Measurements from ENCODE around the gene NDRG4.

The NDRG4 gene

DNA sequence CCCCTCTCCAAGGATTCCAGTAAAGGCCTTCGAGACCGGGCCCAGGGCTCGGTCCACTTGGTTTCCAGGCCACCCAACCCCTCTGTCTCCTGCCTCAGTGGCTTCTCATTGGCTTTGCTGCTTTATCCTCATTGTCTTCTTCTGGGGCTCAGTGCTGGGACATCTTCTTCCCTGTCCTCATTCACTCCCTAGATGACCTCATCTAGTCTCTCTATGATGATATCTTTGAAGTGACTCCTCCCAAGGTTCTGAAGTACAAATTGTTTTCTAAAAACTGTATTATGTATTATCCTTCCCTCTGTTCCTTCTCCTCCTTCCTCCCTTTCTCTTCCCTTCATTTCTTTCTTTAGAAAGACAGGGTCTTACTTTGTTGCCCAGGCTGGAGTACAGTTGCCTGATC is 27.1 kb upstream of the NDRG4 start:
- no peak for DNase-seq (ENCODE audit: low read depth in 2 of 2)
- no peak for TF ChIP-seq CTCF (IDR thresholded peaks at IDR 0.05; ENCODE audit: low read depth, low read length)

GRCh38 chr16:58474296-58474695 is 25.6 kb upstream of the NDRG4 start:
- DNase-seq (ENCODE audit: low read depth in 2 of 2), result no peak
- TF ChIP-seq CTCF (IDR thresholded peaks at IDR 0.05; ENCODE audit: low read depth, low read length), result no peak

More for the DNA sequence above, 27.1 kb upstream of the NDRG4 start:
- H3K4me3 ChIP-seq (replicated peaks in 1 of 2; ENCODE audit: low read depth in 2 of 2, low read length in 2 of 2), result no peak overlapping the region

GRCh38 chr16:58475091-58475619 is 24.8 kb upstream of the NDRG4 start:
- no peak for DNase-seq (ENCODE audit: low read depth in 2 of 2)
- TF ChIP-seq CTCF (IDR thresholded peaks at IDR 0.05; ENCODE audit: low read depth, low read length), result no peak
- H3K4me3 ChIP-seq (replicated peaks in 1 of 2; ENCODE audit: low read depth in 2 of 2, low read length in 2 of 2), result no peak overlapping the region

More at GRCh38 chr16:58474296-58474695, 25.6 kb upstream of the NDRG4 start:
- no peak overlapping the region for H3K4me3 ChIP-seq (replicated peaks in 1 of 2; ENCODE audit: low read depth in 2 of 2, low read length in 2 of 2)

- no peak for DNase-seq (ENCODE audit: low read depth in 2 of 2)
- H3K4me3 ChIP-seq (replicated peaks in 1 of 2; ENCODE audit: low read depth in 2 of 2, low read length in 2 of 2), result no peak overlapping the region
- TF ChIP-seq CTCF (IDR thresholded peaks at IDR 0.05; ENCODE audit: low read depth, low read length), result no peak
These were observed 23.2 kb upstream of the NDRG4 start for GRCh38 chr16:58476791-58477190.

DNA sequence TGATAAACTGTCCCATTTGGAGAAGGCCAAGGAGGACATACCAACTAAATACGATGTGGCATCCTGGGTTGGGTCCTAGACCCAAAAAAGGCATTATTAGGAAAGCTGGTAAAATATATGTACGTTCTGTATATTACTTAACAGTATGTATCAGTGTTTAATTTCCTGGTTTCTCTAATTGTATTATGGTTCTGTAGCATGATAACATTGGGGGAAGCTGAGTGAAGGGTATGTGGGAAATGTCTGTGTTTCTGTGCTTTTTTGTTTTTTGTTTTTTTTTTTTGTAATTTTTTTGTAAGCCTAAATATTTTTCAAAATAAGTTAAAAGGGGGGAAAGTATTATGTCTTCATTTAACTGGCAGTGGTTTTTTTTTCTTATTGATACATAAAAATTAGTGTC is 21.5 kb upstream of the NDRG4 start:
- no peak for DNase-seq (ENCODE audit: low read depth in 2 of 2)
- no peak for TF ChIP-seq CTCF (IDR thresholded peaks at IDR 0.05; ENCODE audit: low read depth, low read length)
- H3K4me3 ChIP-seq (replicated peaks in 1 of 2; ENCODE audit: low read depth in 2 of 2, low read length in 2 of 2), result no peak overlapping the region

GRCh38 chr16:58481226-58481869 is 18.6 kb upstream of the NDRG4 start:
- DNase-seq (ENCODE audit: low read depth in 2 of 2), result no peak
- no peak for TF ChIP-seq CTCF (IDR thresholded peaks at IDR 0.05; ENCODE audit: low read depth, low read length)
- H3K4me3 ChIP-seq (replicated peaks in 1 of 2; ENCODE audit: low read depth in 2 of 2, low read length in 2 of 2), result no peak overlapping the region

DNA sequence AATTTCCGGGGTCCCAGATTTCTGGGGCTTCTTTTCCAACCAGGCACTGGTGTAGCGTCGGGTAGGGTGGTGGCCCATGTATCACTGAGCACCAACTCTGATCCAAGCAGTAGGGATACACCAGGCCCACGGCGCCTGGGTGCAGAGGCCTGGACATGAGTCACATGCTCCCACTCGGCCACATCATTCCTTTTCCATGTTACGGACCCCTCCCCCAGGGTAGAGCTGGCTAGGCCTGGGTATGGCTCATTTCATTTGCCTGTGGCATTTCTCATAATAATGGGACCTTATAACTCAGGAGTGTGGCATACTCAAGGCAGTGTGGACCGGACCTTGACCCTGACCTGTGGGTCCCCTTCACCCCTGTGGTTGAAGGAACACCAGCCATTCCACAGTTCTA is 18.0 kb upstream of the NDRG4 start:
- no peak overlapping the region for H3K4me3 ChIP-seq (replicated peaks in 1 of 2; ENCODE audit: low read depth in 2 of 2, low read length in 2 of 2)
- TF ChIP-seq CTCF (IDR thresholded peaks at IDR 0.05; ENCODE audit: low read depth, low read length), result no peak
- DNase-seq (ENCODE audit: low read depth in 2 of 2), result no peak
